Measurements from ENCODE around the gene PLPP4.
"Not testable (repeated sequence)": the region's sequence is repeated elsewhere in the genome, so short reads cannot be mapped to it uniquely, and the experiment has no call there.

PLPP4 gene

GRCh38 chr10:120492346-120492745 lies 35.3 kb downstream of the PLPP4 start:
- DNase-seq = no peak

DNA sequence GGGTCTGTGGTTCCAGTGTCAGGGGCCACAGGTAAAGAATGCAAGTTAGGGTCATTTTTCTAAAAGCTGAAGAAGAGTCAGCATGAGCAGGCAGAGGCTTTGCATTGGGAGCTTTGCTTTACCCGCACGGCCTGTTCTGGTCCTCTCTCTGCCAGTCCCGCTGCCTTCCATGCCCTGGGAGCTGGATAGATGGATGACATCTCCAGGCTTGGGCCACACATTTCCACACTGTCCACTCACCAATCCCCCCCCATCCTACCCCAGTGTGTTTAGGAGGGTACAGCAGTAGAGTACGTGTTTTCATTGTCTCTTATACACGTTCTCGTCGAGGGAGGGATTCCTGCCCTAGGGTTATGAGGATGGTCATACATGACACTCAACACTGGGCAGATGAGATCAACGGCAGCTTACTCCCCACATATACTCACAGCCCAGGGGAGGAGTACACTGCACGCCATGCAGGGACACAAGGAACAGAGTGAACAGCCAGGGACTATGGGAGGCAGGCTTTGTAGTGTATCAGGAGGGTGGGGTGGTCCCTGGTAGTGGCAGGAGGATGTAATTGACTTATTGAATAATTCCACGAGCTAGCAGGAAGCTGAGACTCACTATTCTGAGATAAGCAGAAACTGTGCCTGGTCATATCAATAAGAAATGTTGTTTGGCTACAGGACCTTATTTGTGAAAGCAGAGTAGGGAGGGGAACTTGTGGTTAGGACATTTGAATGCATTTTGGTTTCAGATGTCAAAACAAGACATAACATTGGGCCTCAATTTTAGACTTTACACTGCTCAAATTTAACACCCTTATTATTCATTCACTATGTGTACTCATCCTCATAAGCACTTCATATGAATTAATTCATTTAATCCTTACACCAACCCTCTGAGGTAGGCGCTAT lies 36.6 kb downstream of the PLPP4 start:
- no peak for DNase-seq

- no peak for DNase-seq
Observed at GRCh38 chr10:120494313-120494710, 37.3 kb downstream of the PLPP4 start.

GRCh38 chr10:120495226-120496009 lies 38.4 kb downstream of the PLPP4 start:
- no peak for DNase-seq

DNA sequence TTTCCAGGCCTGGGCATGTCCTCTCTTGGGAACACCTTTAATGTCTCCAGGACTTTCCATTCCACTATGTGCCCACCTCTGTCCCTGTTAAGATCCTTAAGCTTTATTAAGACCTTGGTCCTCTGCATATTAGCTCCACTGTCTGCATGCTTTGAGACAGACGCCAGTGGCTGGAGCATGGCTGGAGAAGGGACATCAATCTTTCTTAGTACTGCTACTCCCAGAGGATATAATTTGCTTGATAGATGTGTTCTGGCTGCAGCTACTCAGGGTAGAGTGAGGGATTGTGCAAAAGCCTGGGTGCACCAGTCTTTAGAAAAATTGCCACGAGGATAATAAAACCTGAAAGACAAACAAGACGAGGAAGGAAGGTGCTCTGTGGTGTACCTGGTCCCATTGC lies 42.9 kb downstream of the PLPP4 start:
- DNase-seq = no peak

DNA sequence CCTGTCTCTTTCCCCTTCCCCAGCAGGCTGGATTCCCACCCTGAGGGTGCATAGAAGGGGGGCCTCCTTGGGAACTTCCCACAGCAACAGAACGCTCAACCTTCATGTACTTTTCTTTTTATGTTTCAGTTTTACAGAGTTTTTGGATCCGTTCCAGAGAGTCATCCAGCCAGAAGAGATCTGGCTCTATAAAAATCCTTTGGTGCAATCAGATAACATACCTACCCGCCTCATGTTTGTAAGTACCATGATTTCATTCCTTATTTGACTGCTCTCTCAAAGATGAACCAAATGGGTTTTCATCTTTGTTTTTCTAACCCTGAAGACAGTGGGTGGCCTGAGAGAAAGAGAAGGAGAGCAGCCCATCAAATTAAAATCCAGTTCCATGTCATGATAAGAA lies 46.7 kb downstream of the PLPP4 start:
- no peak for DNase-seq

GRCh38 chr10:120504227-120504626 lies 47.2 kb downstream of the PLPP4 start:
- not testable (repeated sequence) for DNase-seq

- DNase-seq = no peak
Observed at GRCh38 chr10:120505056-120505455, 48.0 kb downstream of the PLPP4 start.

DNA sequence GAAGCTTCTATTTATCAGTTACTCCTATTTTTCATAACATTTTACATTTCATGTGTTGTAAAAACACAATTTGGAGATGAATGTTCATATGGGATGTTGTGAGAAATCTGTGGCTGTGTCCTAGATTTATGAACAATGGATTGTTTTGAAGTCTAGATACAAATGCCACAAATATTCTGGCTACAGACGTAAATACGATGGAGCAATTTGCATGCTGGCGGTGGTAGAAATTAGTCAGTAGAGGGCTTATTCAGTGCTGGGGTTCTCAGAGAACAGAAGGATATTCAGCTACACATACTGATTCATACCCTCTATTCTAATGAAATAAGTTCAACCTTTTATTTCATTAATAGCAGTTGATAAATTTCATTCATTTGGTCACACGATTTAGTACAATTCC lies 48.8 kb downstream of the PLPP4 start:
- DNase-seq = no peak

DNA sequence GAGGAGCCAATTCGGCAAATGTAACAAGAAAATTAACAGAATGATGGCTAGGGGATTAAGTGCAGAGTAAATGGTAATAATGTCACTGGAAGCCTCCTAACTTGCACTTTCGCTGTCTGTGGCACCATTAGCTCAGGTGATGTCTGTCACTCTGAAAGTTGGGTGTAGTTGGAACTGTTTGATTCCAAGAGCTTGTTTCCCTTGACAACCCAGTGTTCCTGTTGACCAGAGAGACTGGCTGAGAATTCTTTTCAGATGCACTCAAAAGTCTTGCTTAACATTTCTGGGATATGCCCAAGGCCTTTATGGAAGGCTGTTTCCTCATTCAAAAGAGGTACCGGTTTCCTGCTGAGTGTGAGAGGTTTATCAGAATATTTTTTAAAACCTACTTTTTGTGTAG lies 49.6 kb downstream of the PLPP4 start:
- DNase-seq = no peak

GRCh38 chr10:120507175-120507574 lies 50.1 kb downstream of the PLPP4 start:
- no peak for DNase-seq

DNA sequence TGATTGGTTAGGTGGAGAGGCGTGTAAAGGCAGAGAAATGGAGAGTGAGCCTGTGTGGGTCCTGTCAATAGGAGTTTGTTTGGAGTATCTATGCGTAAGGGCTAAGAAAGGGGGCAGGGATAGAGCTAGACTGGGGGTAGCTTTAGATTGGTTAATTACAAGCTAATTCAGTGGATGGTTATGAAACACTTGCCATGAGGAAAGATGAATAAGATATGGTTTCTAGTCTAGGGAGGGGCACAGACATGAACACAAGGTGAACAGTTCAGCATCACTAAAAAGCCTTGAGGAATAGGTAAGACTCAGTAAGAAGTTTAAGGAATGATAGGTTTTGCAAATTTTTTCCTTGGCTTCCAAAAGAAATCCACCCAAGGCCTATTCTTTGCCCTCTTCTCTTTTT lies 50.6 kb downstream of the PLPP4 start:
- DNase-seq = no peak

DNA sequence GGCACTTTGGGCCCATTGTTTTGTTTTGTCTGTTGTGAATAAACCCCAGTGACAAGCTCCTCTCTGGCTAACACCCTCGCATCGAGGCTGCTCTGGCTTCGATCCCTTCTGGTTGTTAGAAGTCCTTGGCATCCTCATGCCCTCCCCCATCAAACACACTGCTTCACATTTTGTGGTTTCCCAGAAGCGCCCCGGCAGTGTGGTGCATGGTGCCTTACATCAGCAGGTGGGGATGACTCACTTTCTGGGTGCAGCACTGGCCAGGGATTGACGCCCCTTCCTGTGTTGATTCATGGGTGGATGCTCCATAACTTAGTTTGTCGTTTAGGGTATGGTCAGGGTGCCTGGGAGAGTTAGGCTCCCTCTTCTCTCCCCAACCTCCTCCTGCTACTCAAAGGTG lies 51.4 kb downstream of the PLPP4 start:
- DNase-seq = no peak

DNA sequence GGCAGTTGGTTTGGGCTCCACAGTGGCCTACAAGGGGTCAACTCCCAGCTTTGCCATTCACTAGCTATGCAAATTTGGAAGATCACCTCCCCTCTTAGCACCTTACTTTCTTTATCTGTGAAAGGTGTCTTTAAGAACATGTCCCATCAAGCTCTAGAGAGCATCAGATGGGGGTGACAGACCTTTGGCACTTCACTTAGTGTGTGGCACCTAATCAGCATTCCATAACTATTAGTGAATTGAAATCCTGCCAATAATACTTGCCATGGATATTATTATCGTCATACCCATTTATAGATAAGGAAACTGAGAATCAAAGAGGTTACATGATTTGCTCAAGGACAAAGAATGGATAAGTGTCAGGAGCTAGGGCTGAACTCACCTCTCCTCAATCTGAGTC lies 51.9 kb downstream of the PLPP4 start:
- no peak for DNase-seq

DNA sequence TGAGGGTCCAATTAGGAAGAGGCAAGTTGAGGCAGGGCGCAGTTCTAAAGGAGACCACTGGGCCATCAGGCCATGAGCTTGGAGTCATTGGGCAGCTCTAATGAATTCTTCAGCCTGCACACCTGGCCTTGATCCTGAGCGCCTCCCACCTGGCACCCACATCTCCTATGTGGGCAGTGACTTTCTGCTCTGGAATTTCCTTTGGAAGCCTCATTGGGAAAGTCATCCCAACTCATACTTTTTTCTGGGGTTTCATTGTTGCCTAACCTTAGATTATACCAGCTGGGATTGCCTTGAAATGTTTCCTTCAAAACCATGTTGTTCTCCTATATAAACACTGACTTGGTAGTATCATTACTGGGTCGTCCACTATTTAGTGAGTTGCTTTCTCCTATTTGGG lies 54.1 kb downstream of the PLPP4 start:
- DNase-seq = no peak

DNA sequence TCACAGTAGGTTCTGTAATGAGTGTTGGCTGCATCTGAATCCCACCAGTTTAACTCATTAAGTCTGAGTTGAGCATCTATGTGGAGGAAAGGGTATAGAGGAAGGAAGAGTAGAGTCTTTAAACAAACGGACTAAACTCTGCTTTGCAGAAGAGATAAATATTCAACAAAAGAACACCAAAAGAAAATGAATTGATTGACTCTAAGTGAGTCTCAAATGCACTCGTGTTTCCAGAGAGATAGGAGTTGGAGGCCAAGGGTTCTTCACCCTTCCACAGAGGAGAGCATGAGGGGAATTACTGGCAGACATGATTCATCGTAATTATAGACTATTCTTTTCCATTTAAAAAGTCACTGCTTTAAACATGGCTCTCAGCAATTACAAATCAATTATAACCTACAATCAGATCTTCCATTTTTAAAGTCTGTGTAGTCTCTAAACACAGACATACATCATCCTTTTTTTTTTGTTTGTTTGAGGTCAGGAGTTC lies 56.3 kb downstream of the PLPP4 start:
- DNase-seq = no peak

- DNase-seq = no peak
Observed at GRCh38 chr10:120514035-120514620, 57.1 kb downstream of the PLPP4 start.

DNA sequence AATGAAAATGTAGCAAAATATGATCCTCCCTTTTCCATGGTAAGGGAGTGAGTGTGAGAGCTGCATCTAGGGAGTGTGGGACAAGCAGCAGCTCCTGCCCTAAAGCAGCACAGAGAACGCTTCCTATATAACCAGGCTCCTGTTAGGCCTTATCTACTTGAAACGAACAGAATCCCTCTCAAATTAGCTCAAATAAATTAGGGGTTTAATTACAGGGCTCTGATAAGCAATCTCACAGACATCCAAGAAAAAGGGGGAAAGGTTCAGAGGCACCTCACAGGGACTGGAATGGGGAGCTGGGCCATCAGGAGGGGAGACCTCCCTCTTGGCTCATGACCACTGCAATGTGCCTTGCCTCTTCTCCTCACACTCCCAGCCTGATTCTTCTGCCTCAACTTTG lies 57.9 kb downstream of the PLPP4 start:
- DNase-seq = no peak

- DNase-seq = no peak
Observed at GRCh38 chr10:120515741-120516140, 58.7 kb downstream of the PLPP4 start.

DNA sequence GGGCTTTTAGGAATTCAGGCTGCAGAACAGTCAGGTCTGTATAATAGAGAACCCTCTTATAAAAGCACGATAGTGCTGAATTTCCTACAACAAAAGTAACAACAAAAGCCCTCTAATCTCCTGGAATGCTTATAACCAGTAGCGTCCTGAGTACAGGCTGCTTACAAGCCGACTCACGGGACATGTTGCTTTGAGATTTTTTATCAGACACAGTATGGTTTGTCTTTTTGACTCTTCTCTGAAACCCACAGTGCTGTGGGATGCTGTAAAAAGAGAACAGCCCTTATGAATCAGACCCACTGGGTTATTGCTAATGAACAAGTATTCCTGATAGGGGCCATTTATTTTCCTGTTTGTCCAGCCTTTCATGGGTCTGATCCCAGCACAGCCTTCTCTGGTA lies 59.4 kb downstream of the PLPP4 start:
- no peak for DNase-seq

DNA sequence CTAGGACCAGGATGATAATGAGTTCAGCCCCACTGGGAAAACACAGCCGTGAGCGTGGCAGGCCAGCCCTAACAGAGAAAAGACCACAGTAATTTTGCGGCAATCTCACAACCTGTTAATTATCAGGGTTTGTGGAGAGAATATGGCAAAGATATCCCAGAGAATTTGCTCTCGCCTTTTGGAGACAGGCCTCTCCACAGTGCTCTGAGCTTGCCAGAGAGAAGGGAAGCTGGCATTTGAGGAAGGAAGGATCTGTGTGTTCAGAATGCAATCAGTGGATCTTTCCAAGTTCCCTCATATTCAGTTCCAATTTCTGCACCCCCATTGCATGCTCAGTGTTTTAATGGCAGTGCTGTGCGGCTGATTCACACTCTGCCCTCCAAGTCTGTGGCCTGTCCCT lies 60.2 kb downstream of the PLPP4 start:
- DNase-seq = no peak

GRCh38 chr10:120517881-120518484 lies 61.0 kb downstream of the PLPP4 start:
- DNase-seq = no peak

DNA sequence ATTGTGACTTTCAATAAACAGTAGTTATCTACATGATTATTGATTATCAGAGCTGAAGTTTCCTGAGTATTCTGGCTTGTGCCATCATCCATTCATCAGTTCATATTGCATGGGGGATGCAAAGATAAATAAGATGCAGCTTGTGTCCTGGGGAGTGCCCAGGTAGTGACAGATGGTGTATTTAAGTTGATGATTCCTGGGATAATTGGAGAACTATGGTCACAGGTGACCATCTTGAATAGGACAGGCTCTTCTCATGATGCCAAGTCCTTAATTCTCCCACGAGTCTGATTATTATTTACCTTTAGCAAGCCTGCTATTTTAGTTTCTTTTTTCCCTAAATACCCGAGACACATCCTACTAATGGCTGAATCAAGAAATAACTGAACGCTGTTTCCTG lies 64.9 kb downstream of the PLPP4 start:
- DNase-seq = no peak

Measured in NCI-H774 (cell line).